ENCODE measurements around the gene PADI6. TPM values are rescaled to one million over a fixed set of nuclear protein-coding genes. Genes with fewer than 3 reads are reported as not detected.

PADI6 gene
- total RNA-seq, 1 donor from 2014 or later, result not detected

DNA sequence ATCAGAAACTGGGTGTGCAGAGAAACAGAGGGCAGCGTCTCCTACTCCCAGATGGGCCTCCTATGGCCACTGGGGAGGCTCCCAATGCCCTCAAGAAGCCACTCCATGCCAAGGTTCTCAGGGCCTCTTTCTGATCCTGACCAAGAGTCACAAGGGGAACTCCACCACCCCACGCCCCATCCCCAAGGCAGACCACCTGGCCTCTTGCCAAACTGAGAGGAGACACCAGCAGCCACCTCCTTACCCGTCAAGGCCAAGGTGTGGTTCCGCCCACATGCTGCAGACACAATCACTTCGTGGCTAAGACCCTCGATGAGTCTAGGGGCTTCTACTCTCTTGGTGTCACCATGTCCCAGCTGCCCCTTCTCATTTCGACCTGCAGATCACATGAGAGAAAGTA is 50.5 kb downstream of the PADI6 start:
- H3K27me3 ChIP-seq, result no peaks in the 10 kb centered on the region
- H3K9me3 ChIP-seq (ENCODE audit: low read depth), result no peaks in the 10 kb centered on the region
- H3K4me1 ChIP-seq, result no peaks in the 10 kb centered on the region
- Mint-ChIP-seq H3K9me3 (no peaks in the 10 kb centered on the region), H3K27ac (no peak overlapping the region), H3K4me1 (peaks cover 5% of the 10 kb centered on the region), H3K27me3 (ENCODE audit: insufficient read depth, low read depth) (peaks cover 6% of the 10 kb centered on the region), H3K4me3 (no peak overlapping the region), H3K36me3 (peaks cover 51% of the 10 kb centered on the region)
- DNase-seq (ENCODE audit: low spot score), result no peak
- TF ChIP-seq EZH2 (IDR thresholded peaks at IDR 0.05), result no peak
- TF ChIP-seq, protein P1, sequence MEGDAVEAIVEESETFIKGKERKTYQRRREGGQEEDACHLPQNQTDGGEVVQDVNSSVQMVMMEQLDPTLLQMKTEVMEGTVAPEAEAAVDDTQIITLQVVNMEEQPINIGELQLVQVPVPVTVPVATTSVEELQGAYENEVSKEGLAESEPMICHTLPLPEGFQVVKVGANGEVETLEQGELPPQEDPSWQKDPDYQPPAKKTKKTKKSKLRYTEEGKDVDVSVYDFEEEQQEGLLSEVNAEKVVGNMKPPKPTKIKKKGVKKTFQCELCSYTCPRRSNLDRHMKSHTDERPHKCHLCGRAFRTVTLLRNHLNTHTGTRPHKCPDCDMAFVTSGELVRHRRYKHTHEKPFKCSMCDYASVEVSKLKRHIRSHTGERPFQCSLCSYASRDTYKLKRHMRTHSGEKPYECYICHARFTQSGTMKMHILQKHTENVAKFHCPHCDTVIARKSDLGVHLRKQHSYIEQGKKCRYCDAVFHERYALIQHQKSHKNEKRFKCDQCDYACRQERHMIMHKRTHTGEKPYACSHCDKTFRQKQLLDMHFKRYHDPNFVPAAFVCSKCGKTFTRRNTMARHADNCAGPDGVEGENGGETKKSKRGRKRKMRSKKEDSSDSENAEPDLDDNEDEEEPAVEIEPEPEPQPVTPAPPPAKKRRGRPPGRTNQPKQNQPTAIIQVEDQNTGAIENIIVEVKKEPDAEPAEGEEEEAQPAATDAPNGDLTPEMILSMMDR (IDR thresholded peaks at IDR 0.05), result no peak
- no peak for TF ChIP-seq EZH2phosphoT487 (IDR thresholded peaks at IDR 0.05)
- H3K9ac ChIP-seq, result no peak overlapping the region
- peaks cover 64% of the 10 kb centered on the region for H3K79me2 ChIP-seq (ENCODE audit: low read depth)
- H3F3A ChIP-seq (ENCODE audit: low read depth), result peaks cover 32% of the 10 kb centered on the region
- H3K4me3 ChIP-seq, result no peak overlapping the region
- H4K20me1 ChIP-seq (ENCODE audit: low read depth), result peaks cover 93% of the 10 kb centered on the region
- no peak overlapping the region for H3K27ac ChIP-seq
- no peak overlapping the region for H3K4me2 ChIP-seq
- peaks cover 14% of the 10 kb centered on the region for H3K36me3 ChIP-seq
- no peak overlapping the region for H2AFZ ChIP-seq (replicated peaks)

DNA sequence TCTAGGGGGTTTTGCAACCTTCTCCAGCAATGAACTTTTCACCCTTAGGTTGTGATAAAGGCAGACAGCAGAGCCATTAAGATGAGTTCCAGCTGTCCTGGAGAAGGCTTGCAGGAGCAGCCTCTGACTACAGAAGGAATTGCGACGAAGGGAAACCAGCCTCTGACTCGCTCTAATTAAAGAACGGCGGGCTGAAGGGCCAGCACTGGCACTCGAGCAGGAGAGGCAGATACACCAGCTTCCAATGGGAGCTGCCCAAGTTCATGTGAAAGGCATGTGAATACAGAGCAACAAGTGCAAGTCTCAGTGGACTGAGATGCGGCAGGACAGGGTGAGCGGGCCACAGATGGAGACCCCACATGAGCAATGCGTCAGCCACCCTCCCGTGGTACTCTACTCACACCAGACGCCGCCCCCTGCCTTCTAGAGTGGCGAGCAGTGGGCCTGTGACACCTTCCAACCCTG is 51.8 kb downstream of the PADI6 start:
- no peak overlapping the region for H3K4me2 ChIP-seq
- H3K9me3 ChIP-seq (ENCODE audit: low read depth), result no peaks in the 10 kb centered on the region
- H3K36me3 Mint-ChIP-seq, result peaks cover 51% of the 10 kb centered on the region
- peaks cover 6% of the 10 kb centered on the region for H3K36me3 ChIP-seq
- TF ChIP-seq EZH2 (IDR thresholded peaks at IDR 0.05), result no peak
- no peaks in the 10 kb centered on the region for H3K9me3 Mint-ChIP-seq
- H3K27me3 ChIP-seq, result no peaks in the 10 kb centered on the region
- no peak overlapping the region for H3K27ac Mint-ChIP-seq
- peaks cover 32% of the 10 kb centered on the region for H3F3A ChIP-seq (ENCODE audit: low read depth)
- H3K9ac ChIP-seq, result no peak overlapping the region
- H3K27me3 Mint-ChIP-seq (ENCODE audit: insufficient read depth, low read depth), result peaks cover 8% of the 10 kb centered on the region
- H3K79me2 ChIP-seq (ENCODE audit: low read depth), result peaks cover 65% of the 10 kb centered on the region
- no peak overlapping the region for H3K4me3 ChIP-seq
- peaks cover 5% of the 10 kb centered on the region for H3K4me1 Mint-ChIP-seq
- H4K20me1 ChIP-seq (ENCODE audit: low read depth), result peaks cover 95% of the 10 kb centered on the region
- H3K27ac ChIP-seq, result no peak overlapping the region
- DNase-seq (ENCODE audit: low spot score), result no peak
- no peak overlapping the region for H2AFZ ChIP-seq (replicated peaks)
- no peaks in the 10 kb centered on the region for H3K4me1 ChIP-seq
- H3K4me3 Mint-ChIP-seq, result no peak overlapping the region

- no peaks in the 10 kb centered on the region for H3K4me1 ChIP-seq
- Mint-ChIP-seq H3K9me3 (no peaks in the 10 kb centered on the region), H3K4me3 (no peak overlapping the region), H3K27me3 (ENCODE audit: insufficient read depth, low read depth) (peaks cover 8% of the 10 kb centered on the region), H3K4me1 (no peaks in the 10 kb centered on the region), H3K27ac (no peak overlapping the region), H3K36me3 (peaks cover 45% of the 10 kb centered on the region)
- no peak for DNase-seq (ENCODE audit: low spot score)
- H3K79me2 ChIP-seq (ENCODE audit: low read depth), result peaks cover 72% of the 10 kb centered on the region
- H3K9ac ChIP-seq, result no peak overlapping the region
- no peaks in the 10 kb centered on the region for H3K9me3 ChIP-seq (ENCODE audit: low read depth)
- peaks cover 96% of the 10 kb centered on the region for H4K20me1 ChIP-seq (ENCODE audit: low read depth)
- no peak overlapping the region for H3K4me3 ChIP-seq
- peaks cover 20% of the 10 kb centered on the region for H3F3A ChIP-seq (ENCODE audit: low read depth)
- H3K36me3 ChIP-seq, result no peaks in the 10 kb centered on the region
- H3K4me2 ChIP-seq, result no peak overlapping the region
- no peak overlapping the region for H2AFZ ChIP-seq (replicated peaks)
- TF ChIP-seq, protein P1 (IDR thresholded peaks at IDR 0.05), result no peak
- TF ChIP-seq EZH2 (IDR thresholded peaks at IDR 0.05) (no peak), EZH2phosphoT487 (IDR thresholded peaks at IDR 0.05) (no peak)
- H3K27ac ChIP-seq, result no peak overlapping the region
- H3K27me3 ChIP-seq, result no peaks in the 10 kb centered on the region
Observed at GRCh38 chr1:17425806-17426600, 54.0 kb downstream of the PADI6 start.
